ENCODE data around the gene AOX1. TPM values are rescaled to one million over a fixed set of nuclear protein-coding genes. Genes with fewer than 3 reads are reported as not detected.
A peak's percentile ranks its signal among the peaks of the same experiment; 100 is the strongest.

The AOX1 gene
- total RNA-seq, 1 experiment from 2014 or later, result 3.0 TPM

GRCh38 chr2:200616193-200616592, 30.4 kb downstream of the AOX1 start:
- Histone ChIP-seq H3K9me3 (ENCODE audit: control insufficient read depth, insufficient read depth, low read depth, low read length) (no peaks in the 10 kb centered on the region), H3K27me3 (ENCODE audit: control insufficient read depth, insufficient read depth, low read length) (no peaks in the 10 kb centered on the region), H3K36me3 (ENCODE audit: control insufficient read depth, insufficient read depth, low read length) (no peaks in the 10 kb centered on the region), H3K27ac (ENCODE audit: low read length) (peak overlapping the region; percentile 54), H3K4me3 (ENCODE audit: low read depth in 2 of 2, low read length in 2 of 2) (peak overlapping the region; percentile 3 to 22; a peak in 1 of 4 replicates), H3K4me1 (ENCODE audit: control insufficient read depth, insufficient read depth, low read length) (peaks cover 6% of the 10 kb centered on the region; the same call in 1 of the 2 replicates)
- ATAC-seq (peak; percentile 79), DNase-seq (ENCODE audit: low read depth, low spot score) (no peak)
- no TSS peak for BruUV-seq (replicated peaks)
- ChIA-PET CTCF (interaction anchor here (0.6 kb wide), 1 partner anchor 105 kb away, joined by 3 read pairs; no protein-coding TSS in a partner anchor), POLR2A (no interaction called here)
- in situ Hi-C loops (cut with HindIII; ENCODE audit: low pct_unique_long_range_greater_than_20kb, low sequenced_read_pairs) (no loop called here), intact Hi-C loops (cut with micrococcal nuclease; ENCODE audit: unreplicated experiment) (no loop called here)
- no peak for TF ChIP-seq SIN3A (IDR thresholded peaks at IDR 0.05; ENCODE audit: borderline replicate concordance, insufficient read depth, low read depth, low read length)
- TF ChIP-seq POLR2AphosphoS5 (IDR thresholded peaks at IDR 0.05; ENCODE audit: low read depth, low read length), result no peak
- TF ChIP-seq CTCF (IDR thresholded peaks at IDR 0.05), result no peak
- no peak for TF ChIP-seq TCF7L2 (IDR thresholded peaks at IDR 0.05; ENCODE audit: low read depth, low read length)
- no peak for TF ChIP-seq REST (IDR thresholded peaks at IDR 0.05; ENCODE audit: insufficient read depth in 1 of 2, low read depth in 2 of 2, low read length in 1 of 2)

GRCh38 chr2:200616656-200617055, 30.8 kb downstream of the AOX1 start:
- Histone ChIP-seq H3K27me3 (ENCODE audit: control insufficient read depth, insufficient read depth, low read length) (no peaks in the 10 kb centered on the region), H3K27ac (ENCODE audit: low read length) (peak overlapping the region; percentile 54), H3K4me1 (ENCODE audit: control insufficient read depth, insufficient read depth, low read length) (peaks cover 6% of the 10 kb centered on the region; the same call in 1 of the 2 replicates), H3K9me3 (ENCODE audit: control insufficient read depth, insufficient read depth, low read depth, low read length) (no peaks in the 10 kb centered on the region), H3K36me3 (ENCODE audit: control insufficient read depth, insufficient read depth, low read length) (no peaks in the 10 kb centered on the region), H3K4me3 (ENCODE audit: low read depth in 2 of 2, low read length in 2 of 2) (peak overlapping the region; percentile 3 to 22; a peak in 1 of 4 replicates)
- TF ChIP-seq CTCF (IDR thresholded peaks at IDR 0.05) (no peak), SIN3A (IDR thresholded peaks at IDR 0.05; ENCODE audit: borderline replicate concordance, insufficient read depth, low read depth, low read length) (no peak), TCF7L2 (IDR thresholded peaks at IDR 0.05; ENCODE audit: low read depth, low read length) (no peak), POLR2AphosphoS5 (IDR thresholded peaks at IDR 0.05; ENCODE audit: low read depth, low read length) (no peak), REST (IDR thresholded peaks at IDR 0.05; ENCODE audit: insufficient read depth in 1 of 2, low read depth in 2 of 2, low read length in 1 of 2) (no peak)
- intact Hi-C loops (cut with micrococcal nuclease; ENCODE audit: unreplicated experiment) (no loop called here), in situ Hi-C loops (cut with HindIII; ENCODE audit: low pct_unique_long_range_greater_than_20kb, low sequenced_read_pairs) (no loop called here)
- DNase-seq (ENCODE audit: low read depth, low spot score), result no peak
- ChIA-PET CTCF (interaction anchor here (0.6 kb wide), 1 partner anchor 104 kb away, joined by 3 read pairs; no protein-coding TSS in a partner anchor), POLR2A (interaction anchor here (1.2 kb wide), 1 partner anchor 60 kb away, joined by 11 read pairs; no protein-coding TSS in a partner anchor)
- no peak for ATAC-seq
- BruUV-seq (replicated peaks), result no TSS peak

All from Panc1 (cell line).